ENCODE data around the gene DRAP1.
"Not testable (repeated sequence)": the region's sequence is repeated elsewhere in the genome, so short reads cannot be mapped to it uniquely, and the experiment has no call there.

Gene DRAP1

DNA sequence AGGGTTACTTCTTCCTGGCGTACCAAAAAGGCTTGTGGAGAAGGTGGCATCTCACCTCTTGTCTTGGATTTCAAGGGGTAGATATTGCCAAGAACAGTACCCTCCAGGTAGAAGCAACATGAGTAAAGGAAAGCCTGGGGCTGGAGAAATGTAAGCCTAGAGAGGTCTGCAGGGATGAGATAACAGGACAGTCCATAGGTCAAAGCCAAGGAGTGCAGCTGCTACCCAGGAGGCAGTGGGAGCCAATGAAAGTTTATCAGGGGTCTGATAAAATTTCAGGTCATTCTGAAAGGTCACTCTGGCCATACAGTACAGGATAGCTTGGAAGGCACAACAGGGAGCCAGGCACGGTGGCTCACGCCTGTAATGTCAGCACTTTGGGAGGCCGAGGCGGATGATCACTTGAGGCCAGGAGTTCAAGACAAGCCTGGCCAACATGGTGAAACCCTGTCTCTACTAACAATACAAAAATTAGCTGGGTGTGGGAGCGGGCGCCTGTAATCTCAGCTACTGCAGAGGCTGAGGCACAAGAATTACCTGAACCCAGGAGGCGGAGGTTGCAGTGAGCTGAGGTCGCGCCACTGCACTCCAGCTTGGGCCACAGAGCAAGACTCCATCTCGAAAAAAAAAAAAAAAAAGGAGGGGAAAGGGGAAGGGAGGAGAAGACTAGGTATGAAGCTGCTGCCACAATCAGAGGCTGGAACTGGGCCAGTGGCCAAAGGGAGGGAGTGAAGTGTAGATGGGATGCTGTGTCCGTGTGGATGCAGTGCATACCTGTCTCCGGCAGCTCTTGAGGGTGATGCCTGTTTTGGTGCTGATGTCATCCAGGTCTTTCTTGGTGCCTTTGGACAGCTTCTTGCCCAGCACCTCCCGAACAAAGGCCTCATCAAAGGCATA, 32.2 kb upstream of the DRAP1 start:
- DNase-seq (ENCODE audit: low read depth, low spot score), result no peak

DNA sequence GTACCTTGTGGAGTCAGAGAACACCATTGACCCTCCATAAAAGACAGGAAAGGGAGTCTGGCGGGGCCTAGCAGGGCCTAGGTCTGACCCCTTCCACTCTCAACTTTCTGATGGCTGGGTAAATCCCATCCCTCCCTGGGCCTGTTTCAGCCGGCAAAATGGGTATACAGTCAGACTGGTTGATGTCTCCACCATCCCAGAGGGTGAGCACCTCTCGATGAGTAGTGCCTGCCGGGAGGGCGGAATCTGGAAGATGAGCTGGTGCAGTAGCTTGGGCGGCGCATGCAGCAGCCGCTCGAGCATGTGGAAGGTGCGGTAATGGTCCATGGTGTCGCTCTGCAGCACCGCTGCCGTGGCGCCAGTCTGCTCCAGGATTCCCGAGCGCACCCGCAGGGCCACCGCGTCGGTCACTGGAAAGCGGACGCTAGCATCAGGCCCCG, 31.5 kb upstream of the DRAP1 start:
- DNase-seq (ENCODE audit: low read depth, low spot score), result no peak

- DNase-seq (ENCODE audit: low read depth, low spot score), result peak; percentile 81
These were observed 30.9 kb upstream of the DRAP1 start, which contains the start of gene FIBP for GRCh38 chr11:65888163-65888814. FIBP (minus strand) TSS chr11:65888471; CDS start chr11:65888418, 53 bp downstream.

DNA sequence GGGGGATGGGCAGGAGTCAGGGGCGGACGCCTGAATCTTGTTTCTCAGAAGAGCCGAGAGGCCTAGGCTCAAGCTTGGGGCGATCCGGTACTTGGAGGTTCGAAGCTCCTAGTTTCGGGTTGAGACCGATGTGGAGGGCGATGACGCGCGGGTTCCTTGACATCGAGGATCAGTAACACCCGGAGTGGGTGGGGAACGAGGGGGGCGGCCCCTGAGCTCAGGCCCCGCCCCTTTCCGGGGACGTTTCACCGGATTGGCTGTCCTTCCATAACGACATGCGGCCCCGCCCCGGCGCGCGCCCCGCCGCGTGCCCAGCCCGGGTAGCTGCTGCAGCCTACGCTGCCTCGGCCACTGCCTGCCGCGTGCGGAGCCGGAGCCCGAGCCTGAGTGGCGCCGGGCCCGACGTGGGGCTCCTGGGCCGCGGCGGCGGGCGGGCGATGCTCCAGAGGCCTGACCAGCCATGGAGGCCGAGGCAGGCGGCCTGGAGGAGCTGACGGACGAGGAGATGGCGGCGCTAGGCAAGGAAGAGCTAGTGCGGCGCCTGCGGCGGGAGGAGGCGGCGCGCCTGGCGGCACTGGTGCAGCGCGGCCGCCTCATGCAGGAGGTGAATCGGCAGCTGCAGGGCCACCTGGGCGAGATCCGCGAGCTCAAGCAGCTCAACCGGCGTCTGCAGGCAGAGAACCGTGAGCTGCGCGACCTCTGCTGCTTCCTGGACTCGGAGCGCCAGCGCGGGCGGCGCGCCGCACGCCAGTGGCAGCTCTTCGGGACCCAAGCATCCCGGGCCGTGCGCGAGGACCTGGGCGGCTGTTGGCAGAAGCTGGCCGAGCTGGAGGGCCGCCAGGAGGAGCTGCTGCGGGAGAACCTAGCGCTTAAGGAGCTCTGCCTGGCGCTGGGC, 28.7 kb upstream of the DRAP1 start, which contains the start of gene CCDC85B:
Gene CCDC85B, plus strand, starts transcription at position 350 of the 895 bp plus-strand sequence. Its CDS starts 111 bp downstream, at position 461.
- no peak for DNase-seq (ENCODE audit: low read depth, low spot score)

- no peak for DNase-seq (ENCODE audit: low read depth, low spot score)
These were observed 27.7 kb upstream of the DRAP1 start for GRCh38 chr11:65891219-65892136.

DNA sequence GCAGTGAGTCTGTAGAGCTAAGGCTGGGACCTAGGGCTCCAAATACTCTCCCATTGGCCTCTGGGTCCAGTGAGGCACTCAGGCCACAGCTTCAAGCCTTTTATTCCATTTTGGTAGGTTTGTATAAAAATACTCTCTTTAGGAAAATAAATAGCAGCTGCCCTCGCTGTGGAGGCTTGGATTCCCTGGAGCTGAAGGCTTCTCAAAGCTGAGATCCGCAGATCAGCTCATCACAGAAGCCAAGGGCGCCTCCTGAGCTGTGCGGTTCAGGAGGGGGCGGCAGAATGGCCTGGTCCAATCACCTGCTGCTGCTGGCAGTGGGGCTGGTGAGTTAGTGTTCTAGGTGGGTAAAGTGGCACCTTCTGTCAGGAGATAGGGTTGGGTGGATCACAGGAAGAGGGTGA, 27.1 kb upstream of the DRAP1 start:
- DNase-seq (ENCODE audit: low read depth, low spot score), result not testable (repeated sequence)

DNA sequence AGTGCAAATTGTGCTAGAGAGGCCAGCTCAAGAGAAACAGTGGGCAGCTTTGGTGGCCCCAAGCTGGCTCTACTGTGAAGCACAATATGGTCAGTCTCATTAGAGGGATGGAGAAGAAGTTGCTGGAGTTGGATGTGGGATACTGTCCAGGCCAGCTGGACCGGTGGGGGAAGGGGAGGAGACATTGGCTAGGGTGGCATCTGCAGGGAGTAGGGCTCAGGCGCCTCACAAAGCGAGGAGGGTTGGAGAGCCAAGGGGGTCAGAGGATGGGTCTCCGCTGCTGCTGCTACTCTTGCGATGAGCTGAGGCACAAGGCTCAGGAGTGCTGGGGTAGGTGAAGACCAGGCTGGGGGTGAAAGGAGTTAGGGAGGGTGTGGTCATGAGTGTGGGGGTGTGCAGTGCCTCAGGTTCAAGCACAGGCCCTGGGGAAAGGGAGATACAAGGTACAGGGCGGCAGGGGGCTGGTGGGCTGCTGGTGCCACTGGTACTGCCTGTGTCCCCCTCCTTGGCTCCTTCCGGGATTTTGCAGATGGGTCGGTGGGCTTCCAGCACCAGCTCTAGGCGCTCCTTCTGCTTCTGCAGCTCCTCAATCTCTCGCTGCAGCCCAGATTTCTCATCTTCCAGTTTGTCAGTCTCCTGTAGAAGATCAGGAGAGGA, 26.4 kb upstream of the DRAP1 start:
- DNase-seq (ENCODE audit: low read depth, low spot score), result no peak

GRCh38 chr11:65894034-65894591, 25.1 kb upstream of the DRAP1 start:
- no peak for DNase-seq (ENCODE audit: low read depth, low spot score)

DNA sequence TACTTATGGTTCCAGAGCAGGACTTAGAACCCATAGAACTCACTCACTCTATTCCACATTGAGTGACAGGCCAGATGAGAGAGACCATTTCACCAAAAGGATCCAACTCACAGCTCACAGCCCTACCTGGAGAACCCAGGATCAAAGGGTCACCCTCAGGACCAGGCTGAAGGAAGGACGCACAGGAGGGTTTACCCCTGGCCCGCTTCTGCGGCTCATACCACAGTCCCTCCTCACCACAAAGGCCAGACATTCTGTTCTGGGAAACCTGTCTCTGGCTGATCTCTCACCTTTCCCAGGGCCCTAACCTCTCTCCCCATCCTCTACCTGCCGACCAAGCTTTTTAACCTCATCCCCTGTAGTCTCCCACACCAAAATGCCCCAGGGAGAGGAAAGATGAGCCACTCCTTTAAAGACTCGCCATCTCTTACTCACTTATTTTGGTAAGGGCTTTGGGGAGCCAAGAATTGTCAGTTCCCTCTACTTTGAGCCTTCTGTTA, 23.7 kb upstream of the DRAP1 start:
- DNase-seq (ENCODE audit: low read depth, low spot score), result no peak

DNA sequence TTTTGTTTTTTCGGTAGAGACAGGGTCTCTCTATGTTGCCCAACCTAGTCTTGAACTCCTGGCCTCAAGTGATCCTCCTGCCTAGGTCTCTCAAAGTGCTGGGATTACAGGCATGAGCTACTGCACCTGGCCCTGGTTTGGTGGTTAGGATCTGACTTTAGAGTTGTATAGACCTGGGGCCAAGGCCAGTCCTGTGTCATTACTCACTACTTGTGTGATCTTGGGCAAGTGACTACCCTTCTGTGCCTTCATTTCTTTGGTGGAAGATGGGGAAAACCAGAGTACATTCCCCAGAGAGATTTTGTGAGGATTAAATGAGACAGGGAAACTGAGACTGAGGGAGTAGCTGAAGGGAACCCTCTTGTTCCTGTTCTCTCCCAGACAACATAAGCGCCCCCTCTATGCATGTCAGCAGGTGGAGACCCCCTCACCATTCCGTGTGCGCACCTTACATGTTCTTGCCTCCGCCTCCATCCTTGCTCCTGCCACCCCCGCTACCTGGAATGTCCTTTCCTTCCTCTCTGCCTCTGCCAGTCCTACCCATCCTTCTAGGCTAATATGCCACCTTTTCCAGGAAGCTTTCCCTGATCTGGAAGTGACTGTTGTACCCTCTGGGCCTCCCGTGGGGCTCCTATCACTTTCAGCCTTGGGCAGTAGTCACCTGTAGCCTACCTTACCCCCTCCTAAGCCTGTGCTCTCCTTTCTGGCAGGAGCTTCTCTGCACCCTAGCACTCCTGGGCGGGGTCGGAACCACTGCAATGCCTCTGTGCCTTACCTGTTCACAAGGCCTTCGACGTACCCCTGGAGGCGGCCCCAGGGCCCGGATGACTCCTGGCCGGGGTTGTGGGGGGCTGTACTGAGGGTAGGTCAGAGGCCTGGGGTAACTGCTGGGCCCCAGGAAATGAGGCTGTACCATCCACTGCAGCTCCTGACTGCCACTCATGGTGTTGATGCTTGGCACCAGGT, 22.9 kb upstream of the DRAP1 start:
- DNase-seq (ENCODE audit: low read depth, low spot score), result no peak

DNA sequence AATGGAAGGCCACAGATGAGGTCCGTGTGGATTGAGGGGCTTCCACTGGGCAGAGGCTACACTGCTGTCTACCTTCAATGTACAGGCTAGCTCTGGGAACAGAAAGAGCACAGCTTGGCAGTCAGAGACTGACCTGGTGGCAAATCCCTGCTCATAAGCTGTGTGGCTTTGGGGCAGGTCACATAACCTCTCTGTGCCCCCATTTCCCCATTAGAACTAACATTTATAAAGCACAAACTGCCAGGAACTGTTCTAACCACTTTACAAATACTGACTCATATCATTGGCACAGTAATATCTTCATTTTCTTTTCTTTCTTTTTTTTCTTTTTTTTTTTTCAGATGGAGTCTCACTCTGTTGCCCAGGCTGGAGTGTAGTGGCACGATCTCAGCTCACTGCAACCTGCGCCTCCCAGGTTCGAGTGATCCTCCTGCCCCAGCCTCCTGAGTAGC, 22.2 kb upstream of the DRAP1 start:
- DNase-seq (ENCODE audit: low read depth, low spot score), result no peak

DNA sequence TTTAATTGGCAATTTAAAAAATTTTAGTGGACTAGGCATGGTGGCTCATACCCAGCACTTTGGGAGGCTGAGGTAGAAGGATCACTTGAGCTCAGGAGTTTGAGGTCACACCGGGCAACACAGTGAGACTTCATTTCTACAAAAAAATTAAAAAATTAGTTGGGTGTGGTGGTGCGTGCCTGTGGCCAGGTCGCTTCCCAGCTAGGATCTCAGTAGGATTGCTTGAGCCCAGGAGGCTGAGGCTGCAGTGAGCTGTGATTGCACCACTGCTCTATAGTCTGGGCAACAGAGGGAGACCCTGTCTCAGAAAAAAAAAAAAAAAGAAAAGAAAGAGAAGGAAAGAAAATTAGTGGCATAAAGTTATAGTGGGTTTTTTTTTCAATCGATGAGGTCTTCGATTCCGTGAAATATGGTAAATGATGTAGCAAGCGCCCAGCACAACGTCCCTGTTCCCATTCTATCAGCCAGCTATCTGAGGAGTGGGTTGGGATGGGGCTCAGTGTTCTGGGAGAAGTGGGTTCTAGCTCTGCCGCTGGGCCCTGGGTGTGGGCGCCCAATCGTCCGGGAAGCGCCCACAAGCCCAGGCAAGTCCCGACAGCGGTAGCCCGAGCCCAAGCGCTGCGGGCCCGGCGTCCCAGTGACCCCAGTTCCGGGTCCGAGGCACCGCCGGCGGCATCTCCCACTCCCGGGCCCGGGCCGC, 20.4 kb upstream of the DRAP1 start:
- DNase-seq (ENCODE audit: low read depth, low spot score), result no peak

GRCh38 chr11:65899356-65900124, 19.7 kb upstream of the DRAP1 start:
- DNase-seq (ENCODE audit: low read depth, low spot score), result no peak

GRCh38 chr11:65900125-65900898, 18.9 kb upstream of the DRAP1 start, which contains the start of gene FOSL1:
FOSL1 (minus strand) TSS chr11:65900388; CDS start chr11:65900339, 49 bp downstream.
- peak; percentile 75 for DNase-seq (ENCODE audit: low read depth, low spot score)

GRCh38 chr11:65900899-65901180, 18.4 kb upstream of the DRAP1 start:
- no peak for DNase-seq (ENCODE audit: low read depth, low spot score)

DNA sequence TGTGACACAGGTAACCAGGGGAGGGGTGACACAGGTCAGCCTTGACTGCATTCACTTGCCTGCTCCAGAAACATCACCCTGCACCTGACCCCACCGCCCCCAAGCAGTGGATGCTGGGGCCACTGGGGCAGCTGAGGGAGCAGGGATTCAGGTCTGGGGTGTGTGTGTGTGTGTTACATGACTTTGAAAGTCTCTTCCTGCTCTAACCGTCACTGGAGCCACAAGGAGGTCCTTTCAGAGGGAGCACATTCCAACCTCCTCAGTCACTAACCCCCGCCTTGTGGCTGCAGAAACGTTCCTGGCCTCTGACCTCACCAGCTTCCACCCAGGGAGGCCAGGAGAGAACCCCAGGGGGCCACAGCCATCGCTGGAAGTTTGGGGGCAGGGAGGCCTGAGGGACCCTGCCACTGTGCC, 16.2 kb upstream of the DRAP1 start:
- DNase-seq (ENCODE audit: low read depth, low spot score), result no peak

Measured in iPS DF 19.7 (cell line).